K562 (cell line): ENCODE data around the gene COL25A1.

Experiments used
- ATF1 ChIP-seq, 2 experiments: fragments of 450-650 bp in 1 of 2; IDR thresholded peaks; 2 replicates each; pipeline ENCODE4 v1.6.1; 2016; ENCODE audit warnings: missing compliant biosample characterization in 1 of 2, missing genetic modification characterization in 1 of 2
- CREM ChIP-seq: IDR thresholded peaks from 2 replicates; pipeline ENCODE4 v1.6.1; 2014; ENCODE audit warnings: antibody characterized with exemption, low read depth
- ESRRA ChIP-seq: fragments of 450-650 bp; IDR thresholded peaks from 2 replicates; pipeline ENCODE4 v1.6.1; 2014; ENCODE audit warnings: low read depth, mild to moderate bottlenecking, moderate library complexity, borderline replicate concordance
- FOXK2 ChIP-seq, 2 experiments: fragments of 450-650 bp; IDR thresholded peaks in 1 of 2; conservative IDR thresholded peaks in 1 of 2; 2 replicates each; pipeline ENCODE4 v1.6.1; 2016; ENCODE audit warnings: low read depth in 2 of 2, mild to moderate bottlenecking in 1 of 2
- GABPA ChIP-seq: fragments of 200-800 bp; sonication (Bioruptor generic); conservative IDR thresholded peaks from 2 replicates; pipeline ENCODE4 v1.6.1; 2016; ENCODE audit warnings: low read depth, missing genetic modification characterization, missing compliant biosample characterization
- KDM2B ChIP-seq: fragments of 250-450 bp; sonication (Bioruptor Pico); IDR thresholded peaks from 2 replicates; pipeline ENCODE4 v1.8.0; 2021; ENCODE audit warnings: mild to moderate bottlenecking, moderate library complexity
- MEF2D ChIP-seq: conservative IDR thresholded peaks from 2 replicates; pipeline ENCODE4 v1.6.1; 2016; ENCODE audit warnings: low read depth, missing genetic modification characterization, missing compliant biosample characterization
- SMAD1 ChIP-seq: fragments of 150-350 bp; IDR thresholded peaks from 2 replicates; pipeline ENCODE4 v1.6.1; 2014; ENCODE audit warnings: low read length, low read depth; ENCODE audit not compliant: partially characterized antibody
- TAF1 ChIP-seq: IDR thresholded peaks from 2 replicates; pipeline ENCODE4 v1.6.1; 2011; ENCODE audit warnings: mild to moderate bottlenecking, low read length, moderate library complexity; ENCODE audit not compliant: insufficient read depth, control insufficient read depth, severe bottlenecking; ENCODE audit errors: extremely low read depth
- THAP7 ChIP-seq: fragments of 250-450 bp; sonication (Bioruptor Pico); IDR thresholded peaks from 2 replicates; pipeline ENCODE4 v1.5.0; 2021
- TF ChIP-seq, protein P1 (sequence below), 2 experiments: fragments of 450-650 bp; formaldehyde crosslinking in 1 of 2; IDR thresholded peaks; 2 replicates each; pipeline versions ENCODE4 v1.4.0 to v1.6.1; 2014 to 2020; ENCODE audit warnings: mild to moderate bottlenecking in 2 of 2, borderline replicate concordance in 1 of 2, low read depth in 1 of 2

DNA sequence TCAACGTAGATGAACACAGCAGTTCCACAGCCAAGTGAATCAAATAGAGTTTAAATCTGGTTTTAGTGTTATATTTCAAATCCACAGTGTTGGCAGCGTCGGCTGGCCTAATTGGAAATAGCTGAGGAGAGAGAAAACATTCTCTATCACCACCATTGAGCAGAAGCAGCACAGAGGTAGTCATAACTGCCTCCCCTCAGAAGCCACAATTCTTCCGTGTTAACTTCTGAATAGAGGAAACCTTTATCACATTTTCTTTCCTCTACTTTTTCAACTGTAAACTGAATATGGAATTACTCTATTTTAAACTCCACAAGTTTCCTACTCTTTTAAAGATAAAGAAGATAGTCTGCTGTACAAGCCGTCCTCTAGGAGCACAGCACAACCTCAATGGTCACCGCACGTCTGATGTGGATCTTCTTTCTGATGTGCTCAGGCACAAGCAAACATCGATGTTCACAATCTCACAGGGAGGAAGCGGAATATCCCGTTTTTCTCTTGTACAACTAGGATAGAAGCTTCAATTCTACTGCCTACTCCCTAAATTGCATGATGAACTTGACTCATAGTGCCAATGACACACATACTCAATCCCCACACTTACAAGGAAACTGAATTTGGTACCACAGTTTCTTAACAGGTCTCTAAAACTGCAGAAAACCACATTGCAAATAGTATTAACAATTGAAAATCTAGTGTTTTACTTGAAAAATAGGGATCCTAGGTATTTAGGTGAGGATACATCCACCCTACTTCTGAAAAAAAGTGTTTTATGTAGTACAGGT, 321.8 kb downstream of the COL25A1 start:
- TF ChIP-seq ATF1 (CRISPR knock-in tag; IDR thresholded peaks at IDR 0.05) (no peak), ATF1 (tag; IDR thresholded peaks at IDR 0.05) (no peak), MEF2D (tag) (no peak), ESRRA (no peak), TAF1 (no peak), KDM2B (no peak), FOXK2 (conservative IDR thresholded peaks at IDR 0.05 in 1 of 2, IDR thresholded peaks at IDR 0.05 in 1 of 2; ENCODE audit: low read depth in 2 of 2) (no peak), THAP7 (CRISPR knock-in tag) (no peak), SMAD1 (no peak), GABPA (tag) (no peak), CREM (no peak)
- TF ChIP-seq, protein P1, sequence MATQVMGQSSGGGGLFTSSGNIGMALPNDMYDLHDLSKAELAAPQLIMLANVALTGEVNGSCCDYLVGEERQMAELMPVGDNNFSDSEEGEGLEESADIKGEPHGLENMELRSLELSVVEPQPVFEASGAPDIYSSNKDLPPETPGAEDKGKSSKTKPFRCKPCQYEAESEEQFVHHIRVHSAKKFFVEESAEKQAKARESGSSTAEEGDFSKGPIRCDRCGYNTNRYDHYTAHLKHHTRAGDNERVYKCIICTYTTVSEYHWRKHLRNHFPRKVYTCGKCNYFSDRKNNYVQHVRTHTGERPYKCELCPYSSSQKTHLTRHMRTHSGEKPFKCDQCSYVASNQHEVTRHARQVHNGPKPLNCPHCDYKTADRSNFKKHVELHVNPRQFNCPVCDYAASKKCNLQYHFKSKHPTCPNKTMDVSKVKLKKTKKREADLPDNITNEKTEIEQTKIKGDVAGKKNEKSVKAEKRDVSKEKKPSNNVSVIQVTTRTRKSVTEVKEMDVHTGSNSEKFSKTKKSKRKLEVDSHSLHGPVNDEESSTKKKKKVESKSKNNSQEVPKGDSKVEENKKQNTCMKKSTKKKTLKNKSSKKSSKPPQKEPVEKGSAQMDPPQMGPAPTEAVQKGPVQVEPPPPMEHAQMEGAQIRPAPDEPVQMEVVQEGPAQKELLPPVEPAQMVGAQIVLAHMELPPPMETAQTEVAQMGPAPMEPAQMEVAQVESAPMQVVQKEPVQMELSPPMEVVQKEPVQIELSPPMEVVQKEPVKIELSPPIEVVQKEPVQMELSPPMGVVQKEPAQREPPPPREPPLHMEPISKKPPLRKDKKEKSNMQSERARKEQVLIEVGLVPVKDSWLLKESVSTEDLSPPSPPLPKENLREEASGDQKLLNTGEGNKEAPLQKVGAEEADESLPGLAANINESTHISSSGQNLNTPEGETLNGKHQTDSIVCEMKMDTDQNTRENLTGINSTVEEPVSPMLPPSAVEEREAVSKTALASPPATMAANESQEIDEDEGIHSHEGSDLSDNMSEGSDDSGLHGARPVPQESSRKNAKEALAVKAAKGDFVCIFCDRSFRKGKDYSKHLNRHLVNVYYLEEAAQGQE (IDR thresholded peaks at IDR 0.05; ENCODE audit: borderline replicate concordance) = no peak
- TF ChIP-seq, protein P1 (CRISPR knock-in tag; IDR thresholded peaks at IDR 0.05; ENCODE audit: low read depth) = no peak
